H1 (cell line): ENCODE measurements around the gene C6orf62. TPM values are rescaled to one million over a fixed set of nuclear protein-coding genes. Genes with fewer than 3 reads are reported as not detected.

Experiments
- CTCF ChIA-PET: fragments of 300-600 bp; sonication (Branson Sonifier 250); formaldehyde crosslinking; loops from one replicate; lab custom pipeline; 2021; ENCODE audit not compliant: partially characterized antibody; lab: Charles Lee
- POLR2A ChIA-PET: fragments of 300-600 bp; sonication (Branson Sonifier 250); formaldehyde crosslinking; loops from one replicate; lab custom pipeline; 2021; ENCODE audit warnings: inconsistent platforms; ENCODE audit not compliant: partially characterized antibody; lab: Charles Lee
- DNase-seq, 2 experiments: peaks; one replicate each; pipeline versions ENCODE4 v3.0.0 to v3.0.0-alpha.2; 2010 to 2022; ENCODE audit warnings: low spot score in 2 of 2, low read depth in 1 of 2, mixed read lengths in 1 of 2
- FAIRE-seq: peaks from 2 replicates; lab custom pipeline; 2011; peaks lifted over from hg19 to GRCh38; lab: Jason Lieb, UNC
- H2AFZ ChIP-seq: 2 replicates; pipeline ENCODE4 v1.8.1; 2012; ENCODE audit warnings: low read length, inconsistent platforms
- H2AK5ac ChIP-seq: 2 replicates; pipeline ENCODE4 v1.6.1; 2013; ENCODE audit warnings: low read depth, low read length
- H2BK120ac ChIP-seq: replicated peaks from 2 replicates; pipeline ENCODE3; 2013; ENCODE audit warnings: low read depth, low read length, inconsistent platforms
- H2BK12ac ChIP-seq: 2 replicates; pipeline ENCODE4 v1.6.1; 2013; ENCODE audit warnings: low read depth, low read length
- H2BK15ac ChIP-seq: 2 replicates; pipeline ENCODE4 v1.6.1; 2013; ENCODE audit warnings: low read length
- H2BK20ac ChIP-seq: 2 replicates; pipeline ENCODE4 v1.6.1; 2013; ENCODE audit warnings: low read length
- H2BK5ac ChIP-seq: 2 replicates; pipeline ENCODE4 v1.6.1; 2013; ENCODE audit warnings: low read depth, low read length
- H3K14ac ChIP-seq: 2 replicates; pipeline ENCODE4 v1.6.1; 2013; ENCODE audit warnings: inconsistent platforms; ENCODE audit not compliant: insufficient read length
- H3K18ac ChIP-seq: 2 replicates; pipeline ENCODE4 v1.6.1; 2013; ENCODE audit warnings: low read length; ENCODE audit errors: extremely low read depth
- H3K23ac ChIP-seq: 2 replicates; pipeline ENCODE4 v1.6.1; 2013; ENCODE audit warnings: inconsistent platforms; ENCODE audit not compliant: insufficient read length
- H3K23me2 ChIP-seq: 2 replicates; pipeline ENCODE4 v1.6.1; 2013; ENCODE audit warnings: low read depth, low read length
- H3K27ac ChIP-seq: 2 replicates; pipeline ENCODE4 v1.6.1; 2011; ENCODE audit warnings: low read depth, low read length, inconsistent platforms
- H3K27me3 ChIP-seq, 4 experiments: replicated peaks in 1 of 4; 1 replicate in 1 of 4; 2 replicates in 3 of 4; pipeline versions ENCODE4 v1.6.1 to v1.8.1; 2011 to 2013; ENCODE audit warnings: low read length in 3 of 4, mild to moderate bottlenecking in 3 of 4, inconsistent platforms in 2 of 4, mixed read lengths in 2 of 4, moderate library complexity in 1 of 4; ENCODE audit not compliant: control insufficient read depth in 3 of 4, insufficient read depth in 3 of 4; ENCODE audit errors: extremely low read depth in 1 of 4
- H3K36me3 ChIP-seq, 4 experiments: 2 replicates each; pipeline versions ENCODE4 v1.6.1 to v1.8.1; 2011 to 2013; ENCODE audit warnings: mild to moderate bottlenecking in 4 of 4, low read length in 3 of 4, moderate library complexity in 2 of 4, control low read depth in 1 of 4, inconsistent platforms in 1 of 4; ENCODE audit not compliant: insufficient read depth in 4 of 4, control insufficient read depth in 2 of 4
- H3K4ac ChIP-seq: replicated peaks from 2 replicates; pipeline ENCODE3; 2013; ENCODE audit warnings: low read length, low read depth, mixed read lengths, inconsistent platforms; ENCODE audit not compliant: insufficient read length
- H3K4me1 ChIP-seq, 4 experiments: replicated peaks in 1 of 4; 1 replicate in 1 of 4; 2 replicates in 3 of 4; pipeline versions ENCODE4 v1.6.1 to v1.8.1; 2011 to 2013; ENCODE audit warnings: low read length in 3 of 4, inconsistent platforms in 2 of 4, mixed read lengths in 1 of 4; ENCODE audit not compliant: insufficient read depth in 4 of 4, control insufficient read depth in 3 of 4
- H3K4me2 ChIP-seq, 2 experiments: 2 replicates each; pipeline versions ENCODE4 v1.6.1 to v1.8.1; 2011 to 2013; ENCODE audit warnings: low read depth in 2 of 2, low read length in 2 of 2, control low read depth in 1 of 2, inconsistent platforms in 1 of 2, mild to moderate bottlenecking in 1 of 2; ENCODE audit not compliant: insufficient read depth in 1 of 2
- H3K4me3 ChIP-seq, 4 experiments: fragments of 200-600, 300-600 bp in 1 of 4; sonication (generic), shearing (Covaris generic), sonication (Bioruptor Twin) in 1 of 4; 2 replicates each; pipeline versions ENCODE4 v1.5.1 to v1.8.1; 2011 to 2016; ENCODE audit warnings: low read length in 4 of 4, low read depth in 3 of 4, control low read depth in 2 of 4, inconsistent platforms in 2 of 4, mild to moderate bottlenecking in 2 of 4, mixed read lengths in 1 of 4, moderate library complexity in 1 of 4; ENCODE audit not compliant: insufficient read depth in 2 of 4; ENCODE audit errors: extremely low read depth in 1 of 4
- H3K56ac ChIP-seq: replicated peaks from 2 replicates; pipeline ENCODE3; 2013; ENCODE audit warnings: low read depth, mild to moderate bottlenecking, mixed read lengths, low read length, inconsistent platforms; ENCODE audit not compliant: insufficient read length
- H3K79me1 ChIP-seq: 2 replicates; pipeline ENCODE4 v1.6.1; 2013; ENCODE audit warnings: low read depth, low read length, control low read depth
- H3K79me2 ChIP-seq, 2 experiments: 2 replicates each; pipeline versions ENCODE4 v1.6.1 to v1.8.1; 2012 to 2013; ENCODE audit warnings: low read length in 2 of 2, mild to moderate bottlenecking in 2 of 2, inconsistent platforms in 1 of 2; ENCODE audit not compliant: insufficient read depth in 2 of 2, control insufficient read depth in 1 of 2
- H3K9ac ChIP-seq, 4 experiments: replicated peaks in 1 of 4; 1 replicate in 1 of 4; 2 replicates in 3 of 4; pipeline versions ENCODE4 v1.6.1 to v1.8.1; 2011 to 2013; ENCODE audit warnings: low read depth in 3 of 4, low read length in 3 of 4, control low read depth in 2 of 4, mild to moderate bottlenecking in 2 of 4, moderate library complexity in 2 of 4, inconsistent platforms in 1 of 4; ENCODE audit errors: extremely low read depth in 1 of 4
- H3K9me3 ChIP-seq, 2 experiments: 2 replicates each; pipeline versions ENCODE4 v1.6.1 to v1.8.1; 2012 to 2013; ENCODE audit warnings: mild to moderate bottlenecking in 2 of 2, moderate library complexity in 2 of 2, control low read depth in 1 of 2, inconsistent platforms in 1 of 2, low read depth in 1 of 2, low read length in 1 of 2, mixed read lengths in 1 of 2; ENCODE audit not compliant: insufficient read depth in 2 of 2
- H4K20me1 ChIP-seq, 2 experiments: replicated peaks in 1 of 2; 2 replicates each; pipeline versions ENCODE3 to v1.8.1; 2011 to 2013; ENCODE audit warnings: inconsistent platforms in 2 of 2, low read length in 2 of 2, mild to moderate bottlenecking in 1 of 2; ENCODE audit not compliant: insufficient read depth in 2 of 2, control insufficient read depth in 1 of 2
- H4K5ac ChIP-seq: 2 replicates; pipeline ENCODE4 v1.6.1; 2013; ENCODE audit warnings: low read length, low read depth, mixed read lengths, inconsistent platforms; ENCODE audit not compliant: insufficient read length
- H4K8ac ChIP-seq: 2 replicates; pipeline ENCODE4 v1.8.0; 2013; ENCODE audit warnings: mild to moderate bottlenecking, moderate library complexity, low read length, inconsistent platforms; ENCODE audit not compliant: insufficient read depth; ENCODE audit errors: extremely low read depth
- H4K91ac ChIP-seq: replicated peaks from 2 replicates; pipeline ENCODE3; 2013; ENCODE audit warnings: low read length, mixed read lengths, inconsistent platforms; ENCODE audit not compliant: insufficient read length
- WGBS, 2 experiments: shearing (Covaris generic) in 1 of 2; methylation state at CpG; one replicate each; pipeline versions ENCODE4 v1.1.6 to v1.1.7; 2013 to 2015; ENCODE audit warnings: low lambda C conversion rate in 2 of 2, mixed read lengths in 2 of 2, inconsistent platforms in 1 of 2, low coverage in 1 of 2, missing lambda C conversion rate in 1 of 2; ENCODE audit not compliant: insufficient replicate concordance in 2 of 2, insufficient coverage in 1 of 2, insufficient read length in 1 of 2; ENCODE audit errors: extremely low coverage in 1 of 2, missing lambda C conversion rate in 1 of 2; 5-methylcytosine and 5-hydroxymethylcytosine counted together
- polyA plus RNA-seq, 7 experiments: library from polyadenylated mRNA; depleted of rRNA in 3 of 7; stranded (reverse) in 5 of 7; unstranded in 2 of 7; fragments of >200 nt in 5 of 7; fragments of 200-250 nt in 2 of 7; gene quantifications; 1 replicate in 5 of 7; 2 replicates in 1 of 7; 4 replicates in 1 of 7; pipeline versions ENCODE4 v1.2.1 to v1.2.3, GENCODE V29; 2011 to 2013; ENCODE audit warnings: missing spikeins in 2 of 7, mixed read lengths in 2 of 7
- total RNA-seq: library from RNA; stranded (reverse); fragmentation: NEBNext Ultra II Directional; extraction: Animal tissue kit (Norgen Biotek cat#: 25700); gene quantifications from 2 replicates; pipeline ENCODE4 v1.2.1, GENCODE V29; 2021

The C6orf62 gene
- total and polyA plus RNA-seq, 2 of the 8 experiments (the other 6 are each of a cell fraction or from before 2014, with no cell fraction given), result 25.6 to 101 TPM

DNA sequence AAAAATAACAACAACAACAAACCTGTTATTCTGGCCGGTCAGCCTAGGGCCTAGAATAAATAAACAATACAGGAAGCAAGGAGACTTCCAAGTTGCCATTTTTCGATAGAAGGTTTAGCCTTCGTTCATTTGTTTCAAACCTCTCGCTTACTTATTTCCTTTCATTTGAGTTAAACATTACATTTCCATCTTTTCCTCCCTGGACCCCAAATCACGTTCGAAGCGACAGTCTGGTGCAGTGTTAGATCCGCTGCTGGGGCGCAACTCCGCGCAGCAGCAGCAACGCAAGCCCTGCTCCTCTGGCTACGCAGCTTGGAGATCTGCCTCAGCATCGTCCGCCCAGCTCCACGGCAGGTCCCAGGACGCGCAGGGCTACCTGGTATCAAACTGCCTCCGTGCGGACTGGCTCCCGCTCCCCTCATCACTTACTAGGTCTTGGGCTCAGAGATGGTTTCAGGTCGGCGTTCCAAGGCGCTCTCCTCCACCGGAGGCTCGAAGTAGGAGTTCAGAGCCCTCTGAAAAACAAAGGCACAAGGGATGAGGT, 52.8 kb downstream of the C6orf62 start:
- peak overlapping the region; percentile 95 for H2BK120ac ChIP-seq
- 4% methylated on average over 26 of the region's 26 CpGs; no CpG with 5 or more reads in 1 of the 2 experiments for WGBS, 2 experiments

More for the DNA sequence above, 52.8 kb downstream of the C6orf62 start:
- DNase-seq, result no peak
- Histone ChIP-seq H2BK20ac (0 out of 2 replicates have a peak overlapping the region, but pooled peaks have one; percentile 72), H3K79me1 (peaks cover 10% of the 10 kb centered on the region; the same call in 1 of the 2 replicates), H4K8ac (peak overlapping the region; percentile 96), H2BK12ac (peak overlapping the region; percentile 99), H3K9me3 (peaks cover 4 to 11% of the 10 kb centered on the region in 2 experiments), H4K91ac (peak overlapping the region; percentile 98), H3K23ac (no peak overlapping the region), H3K27ac (peak overlapping the region; percentile 92), H3K9ac (peak overlapping the region; percentile 79 to 97 (median 95)), H2BK15ac (peak overlapping the region; percentile 95; the same call in 1 of the 2 replicates), H3K4me1 (peaks cover 0 to 5% (median 0%) of the 10 kb centered on the region in 4 experiments; a peak in 3 of 7 replicates), H3K23me2 (peaks cover 13% of the 10 kb centered on the region), H3K4me3 (peak overlapping the region; percentile 85 to 99 (median 93)), H4K5ac (peak overlapping the region; percentile 99), H4K20me1 (peaks cover 0 to 3% of the 10 kb centered on the region in 2 experiments), H3K4ac (peak overlapping the region; percentile 98), H3K79me2 (peaks cover 0 to 43% of the 10 kb centered on the region in 2 experiments; a peak in 3 of 4 replicates), H2BK5ac (peak overlapping the region; percentile 100), H2AFZ (peak overlapping the region; percentile 65), H3K14ac (peak overlapping the region; percentile 37), H3K56ac (peak overlapping the region; percentile 99), H3K36me3 (peaks cover 5 to 35% (median 14%) of the 10 kb centered on the region in 4 experiments; a peak in 7 of 8 replicates), H3K4me2 (peak overlapping the region; percentile 73 to 78), H3K18ac (peak overlapping the region; percentile 100), H2AK5ac (peak overlapping the region; percentile 54; the same call in 1 of the 2 replicates), H3K27me3 (no peaks in the 10 kb centered on the region)
- POLR2A ChIA-PET, result interaction anchor here (0.6 to 3.5 kb wide), 12 partner anchors 11 to 426 kb away, joined by 3 to 22 read pairs (median 5); partner anchors contain the start of gene KIAA0319
- CTCF ChIA-PET, result interaction anchor here (1.0 to 3.9 kb wide), 15 partner anchors 11 to 352 kb away, joined by 3 to 39 read pairs (median 4); partner anchors contain the start of gene KIAA0319
- FAIRE-seq, result no peak
